Activated effector memory CD4-positive, alpha-beta T cell treated with Interleukin-2 at 50 U/mL for 16 hours (primary cell): ENCODE measurements around the gene ADCY1.
"Not testable (repeated sequence)": the region's sequence is repeated elsewhere in the genome, so short reads cannot be mapped to it uniquely, and the experiment has no call there.

Experiments
- DNase-seq: peaks from one replicate; pipeline ENCODE4 v3.0.0-alpha.2; 2020

Gene ADCY1

DNA sequence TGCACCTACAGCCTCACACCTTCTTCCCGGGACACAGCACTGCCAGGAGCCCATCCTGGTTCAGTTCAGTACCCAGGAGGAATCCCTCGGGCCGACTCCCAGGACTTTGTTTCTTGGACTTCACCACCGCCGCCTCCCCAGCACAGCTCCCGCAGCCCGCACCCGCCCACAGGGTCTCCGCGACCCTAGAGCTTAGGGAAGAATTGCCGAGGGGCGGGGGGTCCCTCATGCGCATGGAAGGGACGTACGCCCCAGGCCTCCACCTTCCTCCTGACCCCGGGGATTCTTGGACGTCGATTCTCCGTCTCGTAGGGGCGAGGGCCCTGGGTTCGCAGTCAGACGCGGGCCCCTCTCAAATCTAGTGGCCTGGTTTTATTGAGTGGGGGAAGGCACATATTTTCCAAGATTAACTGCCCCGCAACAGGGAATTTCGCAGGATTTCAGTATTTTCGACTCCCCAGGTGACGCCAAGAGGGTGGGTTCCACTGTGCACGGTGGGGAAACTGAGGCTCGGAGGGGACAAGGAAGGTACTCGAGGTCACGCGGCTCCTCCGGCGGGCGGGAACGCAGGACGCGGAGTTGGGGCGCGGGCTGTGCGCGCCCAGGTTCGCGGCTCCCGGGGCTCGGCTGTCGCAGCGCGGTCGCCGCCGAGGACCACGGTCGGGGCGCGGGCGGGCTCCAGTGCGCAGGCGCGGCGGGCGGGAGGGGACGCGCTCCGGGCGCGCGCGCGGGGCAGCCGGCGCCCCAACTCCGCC, at the start of gene ADCY1:
ADCY1 (plus strand) TSS at position 708 of the 755 bp plus-strand sequence. CDS start 176 bp downstream, outside the sequence.
- no peak for DNase-seq

DNA sequence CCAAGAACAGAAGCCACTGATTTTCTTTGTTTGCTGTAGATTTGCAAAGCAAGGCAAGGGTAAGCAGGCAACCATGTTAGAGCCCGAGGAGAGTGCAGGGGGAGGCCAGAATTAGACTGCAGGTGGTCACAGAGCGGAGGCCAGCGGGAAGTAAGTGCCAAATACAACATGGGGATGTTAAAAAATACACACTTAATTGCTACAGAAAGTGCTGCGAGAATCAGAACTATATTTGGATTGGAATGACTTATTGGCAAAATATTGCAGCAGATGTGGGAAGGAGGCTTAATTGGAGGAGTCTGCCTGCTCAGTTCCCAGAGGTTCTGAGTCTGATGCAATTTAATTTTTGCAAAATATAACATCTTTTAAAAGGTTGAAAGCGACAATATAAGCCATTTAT, 49.7 kb upstream of the ADCY1 start:
- DNase-seq = no peak

DNA sequence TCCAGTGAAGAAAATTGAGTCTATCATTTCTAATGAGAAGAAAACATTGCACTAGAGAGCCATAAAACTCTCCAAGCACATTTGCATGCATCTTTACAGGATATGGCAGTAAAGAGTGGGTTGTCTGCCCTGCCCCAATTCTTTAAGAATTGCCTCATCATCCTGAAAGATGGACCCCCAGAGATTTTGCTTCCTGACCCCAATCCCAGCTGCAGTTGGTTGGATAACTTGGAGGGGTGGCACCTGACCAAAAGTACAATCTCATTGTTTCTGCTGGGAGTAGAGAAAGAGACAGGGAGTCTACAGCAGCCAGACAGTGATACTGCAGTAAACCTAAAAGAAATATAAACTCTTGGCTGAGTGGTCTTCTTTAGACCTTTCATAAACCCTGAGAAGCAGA, 49.1 kb upstream of the ADCY1 start:
- no peak for DNase-seq

DNA sequence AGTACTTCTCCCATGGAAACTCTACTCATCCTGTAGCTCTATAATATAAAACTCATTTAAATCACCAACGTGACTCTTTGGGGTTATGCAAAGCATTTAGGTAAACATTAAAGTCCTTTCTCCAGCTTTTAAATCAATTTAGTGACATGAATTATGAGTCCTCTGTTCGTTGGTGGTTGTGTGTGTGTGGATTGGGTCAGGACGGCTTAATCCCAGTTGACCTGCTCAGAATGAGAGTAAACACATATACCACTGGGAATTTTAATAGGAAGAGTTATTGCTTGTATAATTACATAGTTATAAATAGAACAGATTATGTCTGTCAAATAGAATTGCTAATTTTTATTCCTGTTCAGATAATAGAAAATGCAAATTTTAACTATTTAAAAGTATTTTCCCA, 30.7 kb upstream of the ADCY1 start:
- DNase-seq = no peak

- not testable (repeated sequence) for DNase-seq
These were observed 29.0 kb upstream of the ADCY1 start for GRCh38 chr7:45545105-45545710.

- not testable (repeated sequence) for DNase-seq
These were observed 25.3 kb upstream of the ADCY1 start for GRCh38 chr7:45548917-45549316.

DNA sequence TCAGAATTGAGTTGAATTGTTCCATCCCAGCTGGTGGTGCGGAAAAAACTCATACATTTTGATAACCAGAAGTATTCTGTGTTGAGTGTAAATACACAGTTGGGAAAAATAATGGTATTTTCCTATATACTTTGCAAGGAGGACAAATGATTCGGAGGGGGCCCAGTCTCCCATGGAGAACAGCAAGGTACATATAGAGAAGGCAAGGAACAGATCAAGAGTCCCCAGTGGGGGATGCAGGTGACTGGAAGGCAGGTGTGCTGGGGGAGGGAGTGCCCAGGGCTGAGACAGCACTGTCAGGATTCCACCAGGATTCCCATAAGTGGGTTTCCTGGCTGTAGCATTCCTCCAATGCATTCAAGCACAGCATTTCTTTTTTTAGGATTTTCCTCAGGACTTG, 10.8 kb upstream of the ADCY1 start:
- DNase-seq = no peak

DNA sequence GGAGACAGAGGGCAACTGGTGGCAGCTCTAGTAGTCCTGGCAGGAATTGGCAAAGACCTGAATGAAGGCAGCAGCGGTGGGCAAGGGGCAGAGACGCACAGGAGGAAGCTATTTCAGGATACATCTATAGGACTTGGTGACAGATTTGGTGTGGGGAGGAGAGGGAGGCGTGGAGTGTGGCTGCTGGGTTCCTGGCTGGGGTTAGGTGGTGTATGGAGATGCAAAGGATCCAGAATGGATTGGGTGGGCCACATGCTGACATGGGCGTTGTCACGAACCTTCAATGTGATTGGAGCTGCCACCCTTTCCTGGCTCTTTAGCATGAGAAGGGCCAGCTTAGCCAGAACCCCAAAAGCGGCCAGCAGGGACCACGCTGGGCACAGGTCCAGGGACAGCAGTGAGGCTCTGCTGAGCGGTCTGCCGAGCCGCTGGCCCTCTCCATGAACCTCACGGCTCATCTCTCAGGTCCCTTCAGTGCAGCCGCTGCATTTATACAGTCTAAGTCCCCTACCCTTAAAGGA, 10.2 kb upstream of the ADCY1 start:
- DNase-seq = no peak

- no peak for DNase-seq
These were observed 9.7 kb upstream of the ADCY1 start for GRCh38 chr7:45564485-45564884.

GRCh38 chr7:45564886-45565455, 9.2 kb upstream of the ADCY1 start:
- DNase-seq = no peak

DNA sequence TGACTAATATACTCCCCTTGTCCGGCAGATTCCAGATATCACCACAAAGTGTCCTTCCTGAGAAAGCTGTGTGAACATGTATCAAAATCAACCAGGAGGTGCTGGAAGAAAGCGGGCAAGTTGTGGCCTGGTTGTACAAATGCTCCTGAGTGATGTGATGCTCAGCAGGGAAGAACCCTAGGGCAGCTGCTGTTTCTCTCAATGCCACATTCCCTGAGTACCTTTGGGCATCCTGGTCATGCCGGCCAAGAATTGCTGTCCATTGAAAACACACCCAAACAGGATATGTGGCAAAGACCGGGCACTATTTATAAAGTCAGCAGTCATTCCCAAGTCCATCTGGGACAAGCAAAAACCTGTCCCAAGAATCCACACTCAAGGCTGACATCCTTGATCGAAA, 7.8 kb upstream of the ADCY1 start:
- no peak for DNase-seq

DNA sequence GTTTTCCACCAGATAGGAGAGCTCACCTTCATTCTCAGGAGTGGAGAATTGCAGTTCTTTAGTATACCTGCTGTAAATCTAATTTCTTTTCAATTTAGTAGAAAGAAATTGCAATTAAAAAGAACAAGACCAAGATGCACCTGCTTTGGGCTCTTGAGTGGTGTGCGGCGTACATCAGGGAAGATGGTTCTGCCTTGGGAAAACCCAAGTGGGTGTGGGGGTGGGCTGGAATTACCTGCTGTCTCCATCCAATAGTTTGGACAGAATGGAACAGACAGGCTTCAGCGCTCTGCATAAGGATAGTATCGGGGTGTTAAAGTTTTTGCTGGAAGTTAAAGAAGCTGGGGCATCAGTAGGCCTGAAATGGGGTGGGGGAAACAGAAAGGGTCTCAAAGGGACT, 7.2 kb upstream of the ADCY1 start:
- no peak for DNase-seq

GRCh38 chr7:45567713-45568112, 6.5 kb upstream of the ADCY1 start:
- DNase-seq = no peak

DNA sequence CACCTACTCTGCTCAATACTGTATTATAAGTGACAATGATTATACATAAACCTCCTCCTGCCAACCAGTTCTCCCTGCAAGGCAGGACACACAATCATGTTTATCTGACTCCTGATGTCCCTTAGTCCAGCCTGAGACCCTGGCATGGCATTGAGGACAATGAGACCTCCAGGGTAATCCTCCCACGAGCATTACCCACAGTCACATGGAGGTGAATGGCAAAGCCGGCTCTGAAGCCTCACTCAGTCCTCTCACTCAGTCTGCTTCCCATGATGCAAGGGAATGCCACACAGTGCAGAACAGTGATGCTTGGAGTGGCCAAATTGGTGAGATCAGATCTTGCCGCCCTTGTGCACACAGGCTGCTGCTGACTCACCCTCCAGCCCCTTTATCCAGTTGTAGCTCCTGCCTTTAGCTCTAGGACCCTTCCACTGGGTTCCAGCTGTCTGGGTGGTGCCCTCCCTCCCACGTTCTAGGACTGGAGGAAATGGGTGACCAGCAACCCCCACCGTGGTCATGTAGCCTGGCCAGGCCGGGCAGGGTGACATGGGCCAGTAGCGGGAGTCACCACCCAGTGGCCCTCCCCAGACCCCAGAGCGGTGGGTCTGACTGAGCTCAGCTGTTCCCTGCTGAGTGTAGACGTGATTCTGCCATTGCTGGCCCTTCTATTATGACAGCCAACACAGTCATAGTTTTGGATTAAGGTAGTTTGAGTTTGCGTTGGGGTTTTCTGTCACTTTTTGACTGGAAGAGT, 5.5 kb upstream of the ADCY1 start:
- DNase-seq = no peak

- no peak for DNase-seq
These were observed 4.9 kb upstream of the ADCY1 start for GRCh38 chr7:45569290-45569685.

DNA sequence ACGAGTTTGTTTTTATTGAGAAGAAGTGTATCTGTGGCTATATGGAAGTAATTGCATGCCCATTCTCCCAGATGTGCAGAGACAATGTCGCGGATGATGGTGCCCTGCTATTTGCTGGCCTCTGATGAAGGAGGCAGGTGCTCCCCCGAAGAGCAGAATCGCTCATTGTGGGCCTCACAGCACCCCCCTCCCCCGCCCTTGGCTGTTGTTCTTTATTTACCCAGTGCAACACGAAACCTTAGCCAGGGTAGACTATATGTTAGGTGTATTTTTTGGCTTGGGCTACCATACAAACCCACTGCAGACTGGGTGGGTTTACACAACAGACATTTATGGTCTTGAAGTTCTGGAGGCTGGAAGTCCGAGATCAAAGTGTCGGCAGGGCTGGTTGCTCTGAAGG, 3.4 kb upstream of the ADCY1 start:
- no peak for DNase-seq

- no peak for DNase-seq
These were observed 964 bp upstream of the ADCY1 start for GRCh38 chr7:45573204-45573603.

- no peak for DNase-seq
These were observed 174 bp downstream of the ADCY1 start for GRCh38 chr7:45574416-45574668.

DNA sequence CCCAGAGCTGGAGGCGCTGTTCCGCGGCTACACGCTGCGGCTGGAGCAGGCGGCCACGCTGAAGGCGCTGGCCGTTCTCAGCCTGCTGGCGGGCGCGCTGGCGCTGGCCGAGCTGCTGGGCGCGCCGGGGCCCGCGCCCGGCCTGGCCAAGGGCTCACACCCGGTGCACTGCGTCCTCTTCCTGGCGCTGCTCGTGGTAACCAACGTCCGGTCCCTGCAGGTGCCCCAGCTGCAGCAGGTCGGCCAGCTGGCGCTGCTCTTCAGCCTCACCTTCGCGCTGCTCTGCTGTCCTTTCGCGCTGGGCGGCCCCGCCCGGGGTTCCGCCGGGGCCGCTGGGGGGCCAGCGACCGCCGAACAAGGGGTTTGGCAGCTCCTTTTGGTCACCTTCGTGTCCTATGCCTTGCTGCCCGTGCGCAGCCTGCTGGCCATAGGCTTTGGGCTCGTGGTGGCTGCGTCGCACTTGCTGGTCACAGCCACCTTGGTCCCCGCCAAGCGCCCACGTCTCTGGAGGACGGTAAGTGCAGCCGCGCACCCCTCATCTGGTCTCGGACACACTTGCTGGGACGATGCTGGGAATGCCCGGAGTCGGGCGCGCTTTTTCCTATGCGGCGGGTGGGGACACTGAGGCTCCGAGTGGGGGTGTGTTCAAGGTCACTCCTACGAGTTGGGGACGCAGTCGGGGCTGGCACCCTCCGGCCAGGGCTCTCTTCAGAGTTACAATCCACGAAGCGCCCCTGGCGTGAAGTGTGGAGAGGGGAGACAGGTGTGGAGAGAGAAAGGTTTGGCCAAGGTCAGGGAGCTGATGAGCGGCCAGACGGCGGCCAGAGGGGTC, 717 bp downstream of the ADCY1 start:
- no peak for DNase-seq

DNA sequence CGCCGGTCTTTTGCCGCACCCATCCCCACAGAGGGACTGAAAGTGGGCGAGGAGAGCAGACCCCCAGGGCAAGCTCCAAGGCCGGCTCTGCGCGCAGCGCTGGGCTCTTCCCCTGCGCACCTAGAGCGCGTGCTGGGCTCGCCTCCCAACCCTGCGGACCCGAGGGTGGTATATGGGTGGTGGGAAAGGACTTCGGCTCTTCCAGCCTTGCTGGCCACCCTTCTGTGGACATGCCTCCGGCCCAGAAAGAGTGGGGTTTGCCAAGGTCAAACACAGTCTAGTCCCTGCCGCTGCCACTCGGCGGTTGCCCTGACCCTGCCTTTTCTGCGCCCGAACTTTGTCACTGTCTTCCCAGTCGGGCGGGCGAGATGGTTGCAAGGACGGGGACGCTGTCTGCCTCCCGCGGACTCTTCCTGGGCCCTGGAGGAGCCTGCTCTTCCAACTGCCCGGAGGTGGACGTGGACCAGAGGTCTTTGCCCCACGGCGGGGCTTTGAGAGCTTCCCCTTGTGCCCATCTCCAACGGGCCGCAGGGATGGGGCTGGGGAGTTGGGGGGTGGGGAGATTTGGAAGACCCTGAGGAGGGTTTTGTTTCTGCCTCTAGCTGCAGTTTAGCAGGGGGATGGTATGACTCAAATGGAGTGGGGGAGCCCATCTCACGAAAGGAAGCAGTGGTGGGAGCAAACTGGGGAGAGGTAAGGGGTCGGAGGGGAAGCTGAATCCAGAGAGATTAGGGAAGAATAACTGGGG, 1.5 kb downstream of the ADCY1 start:
- DNase-seq = no peak

- no peak for DNase-seq
These were observed 2.2 kb downstream of the ADCY1 start for GRCh38 chr7:45576249-45576929.
